Measurements from ENCODE around the gene HCLS1.
"Not testable (repeated sequence)": the region's sequence is repeated elsewhere in the genome, so short reads cannot be mapped to it uniquely, and the experiment has no call there.

Gene HCLS1

GRCh38 chr3:121595765-121596406 is 64.8 kb downstream of the HCLS1 start:
- no peak for DNase-seq (ENCODE audit: low read depth)

GRCh38 chr3:121594850-121595249 is 65.9 kb downstream of the HCLS1 start:
- no peak for DNase-seq (ENCODE audit: low read depth)

DNA sequence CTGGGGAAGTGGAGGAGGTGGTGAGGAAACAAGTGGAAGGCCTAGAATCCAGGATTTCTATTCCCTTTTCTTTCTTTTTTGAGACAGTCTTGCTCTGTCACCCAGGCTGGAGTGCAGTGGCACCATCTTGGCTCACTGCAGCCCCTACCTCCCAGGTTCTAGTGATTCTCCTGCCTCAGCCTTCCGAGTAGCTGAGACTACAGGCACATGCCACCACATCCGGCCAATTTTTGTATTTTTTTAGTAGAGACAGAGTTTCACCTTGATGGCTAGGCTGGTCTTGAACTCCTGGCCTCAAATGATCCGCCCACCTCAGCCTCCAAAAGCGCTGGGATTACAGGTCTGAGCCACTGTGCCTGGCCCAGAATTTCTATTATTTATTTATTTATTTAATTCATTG is 66.9 kb downstream of the HCLS1 start:
- not testable (repeated sequence) for DNase-seq (ENCODE audit: low read depth)

DNA sequence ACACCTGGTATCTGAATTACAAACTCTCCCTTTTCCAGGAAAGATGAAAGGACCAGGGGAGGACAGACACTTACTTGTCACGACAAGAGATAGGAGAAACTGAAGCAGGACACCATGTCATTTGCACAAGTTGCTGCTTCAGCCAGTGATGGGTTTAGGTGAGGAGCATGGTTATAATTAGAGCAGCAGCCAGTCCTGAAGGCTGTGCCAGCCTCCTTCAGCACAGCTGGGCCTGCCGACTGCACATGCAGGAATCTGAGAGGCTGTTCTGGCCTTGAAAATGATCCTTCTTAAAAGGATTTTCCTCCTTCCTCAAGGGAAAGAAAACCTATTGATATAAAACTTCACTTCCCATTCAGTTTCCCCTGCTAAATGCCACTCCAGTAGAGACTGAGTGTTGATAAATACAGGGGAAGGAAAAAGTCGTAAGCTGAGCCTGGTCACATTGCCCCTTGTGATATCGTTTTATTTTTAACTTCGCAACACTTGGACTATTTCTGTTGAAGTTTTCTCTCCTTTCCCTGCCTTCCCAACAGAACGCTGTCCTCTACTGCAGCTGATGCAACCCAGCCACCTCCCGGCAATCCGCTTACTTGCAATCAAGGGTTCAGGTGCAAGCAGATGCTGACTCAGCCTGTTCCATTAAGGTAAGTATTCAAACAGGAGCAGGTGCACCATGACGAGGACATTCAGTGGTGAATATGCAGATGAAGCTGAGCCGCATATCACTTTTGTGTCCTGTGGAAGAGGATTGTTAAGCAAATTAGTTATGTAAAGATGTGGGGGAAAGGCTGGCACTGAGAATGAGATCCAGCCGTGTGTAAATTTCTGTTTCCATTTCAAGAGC is 67.6 kb downstream of the HCLS1 start, which contains the start of gene FBXO40:
Gene FBXO40, plus strand, starts transcription at position 524 of the 847 bp plus-strand sequence. CDS start 27,197 bp downstream, outside the sequence.
- DNase-seq (ENCODE audit: low read depth), result no peak

- DNase-seq (ENCODE audit: low read depth), result no peak
These were observed 76.3 kb downstream of the HCLS1 start for GRCh38 chr3:121584418-121584817.

DNA sequence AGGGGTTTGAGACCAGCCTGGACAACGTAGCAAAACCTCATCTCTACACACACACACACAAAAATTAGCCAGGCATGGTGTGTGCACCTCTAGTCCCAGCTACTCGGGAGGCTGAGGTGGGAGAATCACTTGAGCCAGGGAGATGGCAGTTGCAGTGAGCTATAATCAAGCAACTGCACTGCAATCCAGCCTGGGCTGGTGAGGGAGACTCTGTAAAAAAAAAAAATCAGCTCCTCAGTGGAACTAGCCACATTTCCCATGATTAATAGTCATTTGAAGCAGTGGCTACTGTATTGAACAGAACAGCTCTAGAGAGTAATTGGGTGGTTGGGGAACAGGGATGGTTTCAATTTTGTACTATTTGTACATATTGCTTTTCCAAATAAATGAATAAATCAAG is 79.0 kb downstream of the HCLS1 start:
- DNase-seq (ENCODE audit: low read depth), result no peak

Measured in stimulated activated CD8-positive, alpha-beta memory T cell treated with anti-CD3 and anti-CD28 coated beads, Interleukin-12 subunit alpha, Interleukin-12 subunit beta, amount 100 ng/mL, for 4 hours (primary cell).